Rectal smooth muscle tissue (tissue), 1 donor: ENCODE measurements around the gene MICAL2.

ENCODE experiments used
- H3K27ac ChIP-seq: one replicate; pipeline ENCODE4 v1.7.0; 2013; ENCODE audit warnings: low read depth, low read length, inconsistent platforms
- H3K27me3 ChIP-seq: one replicate; pipeline ENCODE4 v1.7.0; 2013; ENCODE audit warnings: low read length; ENCODE audit not compliant: control insufficient read depth, insufficient read depth
- H3K36me3 ChIP-seq: one replicate; pipeline ENCODE4 v1.7.0; 2013; ENCODE audit warnings: low read length; ENCODE audit not compliant: control insufficient read depth, insufficient read depth
- H3K4me1 ChIP-seq: one replicate; pipeline ENCODE4 v1.7.0; 2013; ENCODE audit warnings: low read length; ENCODE audit not compliant: control insufficient read depth, insufficient read depth
- H3K4me3 ChIP-seq: one replicate; pipeline ENCODE4 v1.7.0; 2013; ENCODE audit warnings: low read length
- H3K9ac ChIP-seq: one replicate; pipeline ENCODE4 v1.7.0; 2013; ENCODE audit warnings: low read length

Gene MICAL2

DNA sequence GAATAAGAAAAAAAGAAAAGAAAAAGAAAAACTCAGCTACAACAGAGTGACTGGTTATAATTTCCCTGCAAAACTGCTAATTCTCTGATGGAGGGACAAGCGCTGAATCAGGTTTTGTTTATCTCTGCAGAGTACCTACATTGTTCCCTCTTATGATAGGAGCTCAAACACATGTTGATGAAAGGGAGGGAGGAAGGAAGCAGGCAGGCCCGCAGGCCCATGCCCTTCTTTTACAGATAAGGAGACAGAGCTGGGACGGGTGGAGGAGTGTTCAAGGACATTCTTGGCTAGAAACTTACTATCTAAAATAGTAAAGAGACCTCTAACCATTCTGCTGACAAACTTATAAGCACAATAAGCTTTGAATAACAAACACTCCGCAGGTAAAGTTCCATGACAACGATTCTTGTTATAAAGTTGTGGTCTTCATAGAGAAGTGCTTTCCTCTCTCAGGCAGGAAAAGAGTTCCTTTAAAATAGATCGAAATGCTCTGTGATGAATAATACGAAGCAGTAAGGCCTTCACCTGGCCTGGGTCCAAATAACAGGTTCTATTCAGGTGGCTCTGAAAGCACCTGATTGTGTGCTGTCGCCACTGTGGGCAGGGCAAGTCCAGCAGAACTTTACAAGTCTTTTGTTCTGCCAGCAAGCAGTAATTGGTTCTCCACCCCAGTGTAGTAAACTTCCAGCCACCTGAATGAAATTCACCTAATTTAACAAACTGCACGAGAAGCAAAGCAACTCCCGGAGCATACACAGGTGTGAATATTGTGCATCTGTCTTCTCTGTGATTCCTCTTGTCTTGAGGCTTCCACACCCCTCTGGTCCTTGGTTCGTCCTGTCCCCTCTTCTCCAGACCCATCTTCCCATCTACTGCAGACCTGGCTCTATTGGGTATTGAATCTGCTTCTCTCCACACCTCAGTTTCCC lies 15.3 kb upstream of the MICAL2 start:
- no peaks in the 10 kb centered on the region for H3K27me3 ChIP-seq
- H3K4me1 ChIP-seq: no peaks in the 10 kb centered on the region
- no peak overlapping the region for H3K4me3 ChIP-seq
- no peak overlapping the region for H3K9ac ChIP-seq
- no peak overlapping the region for H3K27ac ChIP-seq
- H3K36me3 ChIP-seq: no peaks in the 10 kb centered on the region

DNA sequence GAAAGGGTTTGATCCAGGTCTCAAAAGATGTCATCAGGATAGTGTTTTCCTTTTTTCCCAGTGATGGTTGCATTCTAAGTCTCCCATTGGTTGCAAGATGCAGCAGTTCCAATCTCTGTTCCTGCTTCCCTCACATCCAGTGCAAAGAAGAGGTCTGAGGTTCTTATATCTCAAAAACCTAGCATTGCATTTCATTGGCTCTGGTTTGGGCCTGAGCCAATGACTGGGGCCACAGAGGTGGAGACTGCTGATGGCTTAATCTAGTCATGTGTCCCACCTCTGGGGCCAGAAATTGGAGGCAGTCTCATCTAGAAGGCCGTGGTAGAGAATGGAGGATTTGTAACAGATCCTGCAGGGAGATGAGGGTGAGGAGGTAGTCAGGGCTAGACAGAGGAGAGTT lies 13.2 kb upstream of the MICAL2 start:
- Histone ChIP-seq H3K9ac (no peak overlapping the region), H3K4me1 (no peaks in the 10 kb centered on the region), H3K27me3 (no peaks in the 10 kb centered on the region), H3K4me3 (no peak overlapping the region), H3K36me3 (no peaks in the 10 kb centered on the region), H3K27ac (no peak overlapping the region)

DNA sequence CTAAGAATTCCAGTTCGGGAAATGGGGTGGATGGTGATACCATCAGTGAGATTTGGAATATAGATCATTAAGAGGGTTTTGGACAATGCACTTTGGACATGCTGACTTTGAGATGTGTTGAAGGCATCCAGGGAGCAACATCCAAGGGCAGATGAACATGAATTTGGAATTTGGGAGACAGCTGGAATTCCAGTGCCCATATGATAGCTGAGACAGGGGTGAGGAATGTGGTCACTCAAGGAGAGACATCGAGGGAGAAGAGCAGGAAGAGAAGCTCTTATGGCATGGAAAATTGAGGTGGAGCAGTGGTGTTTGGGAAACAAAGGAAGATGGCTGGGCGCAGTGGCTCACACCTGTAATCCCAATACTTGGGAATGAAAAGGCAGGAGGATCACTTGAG lies 11.8 kb upstream of the MICAL2 start:
- Histone ChIP-seq H3K4me3 (no peak overlapping the region), H3K4me1 (no peaks in the 10 kb centered on the region), H3K9ac (no peak overlapping the region), H3K27ac (no peak overlapping the region), H3K36me3 (no peaks in the 10 kb centered on the region), H3K27me3 (no peaks in the 10 kb centered on the region)

- no peak overlapping the region for H3K27ac ChIP-seq
- H3K27me3 ChIP-seq: no peaks in the 10 kb centered on the region
- no peaks in the 10 kb centered on the region for H3K36me3 ChIP-seq
- no peak overlapping the region for H3K9ac ChIP-seq
- H3K4me1 ChIP-seq: no peaks in the 10 kb centered on the region
- no peak overlapping the region for H3K4me3 ChIP-seq
Measured at GRCh38 chr11:12099132-12099873, 11.1 kb upstream of the MICAL2 start.

- no peak overlapping the region for H3K4me3 ChIP-seq
Measured at GRCh38 chr11:12100429-12100828, 10.0 kb upstream of the MICAL2 start.

DNA sequence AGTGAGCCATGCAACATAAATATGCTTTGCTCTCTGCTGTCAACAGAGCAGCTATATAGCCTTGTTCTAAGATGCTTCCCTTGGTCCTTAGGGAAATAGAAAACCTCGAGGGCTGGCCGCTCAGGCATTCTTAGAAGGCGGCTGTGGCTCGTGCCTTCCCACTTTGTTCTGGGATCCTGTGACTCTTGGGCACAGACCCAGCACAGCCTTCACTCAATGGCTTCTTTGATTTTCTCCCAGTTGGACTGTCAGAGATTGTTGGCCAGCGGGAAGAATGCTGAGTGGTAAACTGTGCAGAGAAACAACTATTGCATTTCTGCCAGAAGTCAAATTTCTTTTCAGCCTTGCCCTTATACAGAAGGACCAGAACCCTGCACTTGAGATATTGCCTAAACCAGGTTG lies 9.5 kb upstream of the MICAL2 start:
- Histone ChIP-seq H3K4me1 (no peaks in the 10 kb centered on the region), H3K9ac (no peak overlapping the region), H3K27me3 (no peaks in the 10 kb centered on the region), H3K36me3 (no peaks in the 10 kb centered on the region), H3K27ac (no peak overlapping the region), H3K4me3 (no peak overlapping the region)

More at GRCh38 chr11:12100429-12100828, 10.0 kb upstream of the MICAL2 start:
- Histone ChIP-seq H3K9ac (no peak overlapping the region), H3K36me3 (no peaks in the 10 kb centered on the region), H3K27me3 (no peaks in the 10 kb centered on the region), H3K4me1 (no peaks in the 10 kb centered on the region), H3K27ac (no peak overlapping the region)

DNA sequence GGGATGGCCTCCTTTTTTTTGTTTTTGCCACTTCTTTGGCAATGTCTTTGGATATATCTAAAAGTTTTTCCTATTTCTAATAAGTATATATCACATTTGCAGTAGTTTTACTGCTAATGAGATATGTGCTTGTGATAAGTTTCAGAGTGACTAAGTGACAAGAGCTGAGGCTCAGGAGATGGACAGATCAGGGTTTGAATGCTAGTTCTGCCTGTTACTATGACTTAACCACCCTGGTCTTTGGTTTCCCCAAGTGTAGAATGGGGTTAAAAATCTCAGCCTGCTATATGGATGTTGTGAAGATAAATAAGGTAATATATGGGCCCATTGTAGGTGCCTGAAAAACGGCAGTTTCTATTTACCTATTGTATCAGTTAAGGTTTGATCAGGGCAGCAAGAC lies 9.1 kb upstream of the MICAL2 start:
- Histone ChIP-seq H3K4me3 (no peak overlapping the region), H3K4me1 (no peaks in the 10 kb centered on the region), H3K27ac (no peak overlapping the region), H3K9ac (no peak overlapping the region), H3K36me3 (no peaks in the 10 kb centered on the region), H3K27me3 (no peaks in the 10 kb centered on the region)

DNA sequence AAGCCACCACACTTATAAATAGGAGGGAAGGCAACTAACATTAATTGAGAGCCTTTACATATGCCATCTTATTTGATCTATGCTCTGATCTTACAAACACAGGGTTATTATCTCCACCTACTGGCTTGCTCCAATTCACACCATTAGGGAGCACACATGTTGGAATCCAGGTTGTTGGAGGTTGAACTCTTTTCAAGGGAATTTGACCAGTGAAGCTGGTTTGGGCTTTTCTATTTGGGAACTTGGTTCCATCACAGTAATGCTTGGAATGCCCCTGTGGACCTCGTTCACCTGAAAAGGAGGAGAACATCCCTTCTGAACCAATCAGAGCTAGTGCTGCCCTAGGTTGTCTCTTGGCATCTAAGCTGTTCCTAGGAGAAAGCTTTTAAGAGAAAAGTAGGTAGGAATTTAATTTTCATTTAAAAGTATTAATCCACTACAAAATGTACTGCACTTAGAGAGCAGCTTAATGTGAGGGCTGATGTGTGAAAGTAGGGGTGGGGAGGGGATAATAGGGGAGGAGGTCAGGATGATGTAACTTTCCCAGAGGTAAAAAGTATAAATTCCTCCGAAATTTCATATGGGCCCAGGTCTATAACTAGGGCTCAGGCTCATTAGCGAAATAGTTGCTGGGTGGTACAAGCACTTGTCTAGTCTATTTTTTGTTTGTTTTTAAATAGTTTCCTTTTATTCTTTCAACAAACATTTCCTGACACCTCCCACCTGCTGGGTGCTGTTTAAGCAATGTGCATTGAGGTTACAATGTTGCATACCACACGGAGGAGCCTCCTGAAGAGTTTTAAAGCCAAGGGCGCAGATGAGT lies 7.6 kb upstream of the MICAL2 start:
- Histone ChIP-seq H3K4me3 (no peak overlapping the region), H3K27me3 (no peaks in the 10 kb centered on the region), H3K36me3 (no peaks in the 10 kb centered on the region), H3K4me1 (no peaks in the 10 kb centered on the region), H3K9ac (no peak overlapping the region), H3K27ac (no peak overlapping the region)

DNA sequence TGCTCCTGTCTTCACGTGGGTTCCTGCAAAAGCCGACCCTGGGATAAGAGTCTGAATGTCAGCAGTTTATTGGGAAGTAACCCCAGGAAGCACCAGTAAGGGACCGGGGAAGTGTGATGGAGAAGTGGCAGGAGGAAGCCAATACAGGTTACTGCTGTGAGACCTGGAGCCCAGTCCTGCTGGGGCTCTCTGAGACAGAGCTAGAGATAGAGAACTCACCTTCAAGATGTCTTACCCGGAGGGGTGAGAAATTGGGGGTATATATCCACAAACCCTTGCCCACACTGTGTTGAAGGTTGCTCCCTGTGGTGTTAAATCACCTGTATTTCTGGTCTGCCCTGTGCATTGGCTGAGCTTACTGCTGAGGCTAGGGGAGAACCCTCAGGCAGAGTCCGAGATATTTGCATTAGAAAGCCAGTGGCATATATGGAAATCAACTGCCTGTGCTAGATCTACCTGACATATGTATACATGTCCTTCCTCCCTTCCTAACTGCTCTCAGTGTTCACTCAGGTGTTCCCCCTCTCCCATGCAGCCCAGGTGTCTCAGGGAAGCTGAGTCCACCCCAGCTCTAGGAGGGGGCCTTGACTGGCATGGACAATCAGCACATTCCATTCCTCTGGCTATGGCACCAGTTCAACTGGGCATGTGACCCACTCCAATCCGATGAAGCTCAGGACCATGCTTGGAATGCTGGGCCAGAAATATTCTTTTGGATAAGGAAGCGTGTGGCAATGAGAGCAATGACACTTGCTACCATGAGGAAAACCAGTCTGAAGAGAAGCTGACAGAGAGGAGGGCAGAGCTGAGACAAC lies 6.8 kb upstream of the MICAL2 start:
- Histone ChIP-seq H3K4me1 (no peaks in the 10 kb centered on the region), H3K27ac (no peak overlapping the region)

GRCh38 chr11:12105471-12105870 lies 4.9 kb upstream of the MICAL2 start:
- peaks cover 6% of the 10 kb centered on the region for H3K4me1 ChIP-seq
- H3K36me3 ChIP-seq: no peaks in the 10 kb centered on the region
- H3K4me3 ChIP-seq: no peak overlapping the region
- no peaks in the 10 kb centered on the region for H3K27me3 ChIP-seq
- no peak overlapping the region for H3K27ac ChIP-seq
- H3K9ac ChIP-seq: no peak overlapping the region

More for the DNA sequence above, 6.8 kb upstream of the MICAL2 start:
- Histone ChIP-seq H3K4me3 (no peak overlapping the region), H3K36me3 (no peaks in the 10 kb centered on the region), H3K27me3 (no peaks in the 10 kb centered on the region), H3K9ac (no peak overlapping the region)

GRCh38 chr11:12106101-12106500 lies 4.3 kb upstream of the MICAL2 start:
- Histone ChIP-seq H3K4me1 (peaks cover 6% of the 10 kb centered on the region), H3K36me3 (no peaks in the 10 kb centered on the region), H3K27me3 (no peaks in the 10 kb centered on the region), H3K4me3 (no peak overlapping the region), H3K27ac (no peak overlapping the region), H3K9ac (no peak overlapping the region)
